NCI-H510A treated with DMSO at 0.1 percent for 48 hours (cell line): ENCODE results near the gene AHNAK.
A peak's percentile ranks its signal among the peaks of the same experiment; 100 is the strongest.
"Not testable (repeated sequence)": the region's sequence is repeated elsewhere in the genome, so short reads cannot be mapped to it uniquely, and the experiment has no call there.

ENCODE experiments used
- DNase-seq: peaks from one replicate; lab custom pipeline; 2025; lab: John Stamatoyannopoulos, UW

Gene AHNAK

GRCh38 chr11:62546244-62546928, at the start of gene AHNAK:
TSS of gene AHNAK (minus strand) at chr11:62546806. CDS start at chr11:62536098, 10,708 bp downstream.
- DNase-seq: peak; percentile 13

DNA sequence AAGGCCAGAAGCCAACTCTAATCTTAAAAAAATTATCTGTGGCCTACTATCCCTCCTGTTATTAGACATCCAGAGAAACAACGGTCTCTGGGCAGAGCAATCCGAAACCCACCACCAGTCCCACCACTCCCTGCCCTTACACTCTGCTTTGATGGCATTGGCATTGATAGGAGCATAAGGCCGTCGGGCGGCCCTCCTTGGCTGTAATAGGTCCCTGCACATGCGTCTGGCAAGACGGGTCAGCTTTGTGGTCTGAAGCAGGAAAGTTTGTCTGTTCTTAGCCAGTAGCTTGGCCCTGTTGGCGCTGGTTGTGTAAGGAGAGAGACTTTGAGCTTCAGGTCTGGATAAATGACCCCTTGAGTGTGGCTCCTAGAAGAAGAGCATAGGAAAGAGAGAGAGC, 48.5 kb upstream of the AHNAK start:
- DNase-seq: no peak

DNA sequence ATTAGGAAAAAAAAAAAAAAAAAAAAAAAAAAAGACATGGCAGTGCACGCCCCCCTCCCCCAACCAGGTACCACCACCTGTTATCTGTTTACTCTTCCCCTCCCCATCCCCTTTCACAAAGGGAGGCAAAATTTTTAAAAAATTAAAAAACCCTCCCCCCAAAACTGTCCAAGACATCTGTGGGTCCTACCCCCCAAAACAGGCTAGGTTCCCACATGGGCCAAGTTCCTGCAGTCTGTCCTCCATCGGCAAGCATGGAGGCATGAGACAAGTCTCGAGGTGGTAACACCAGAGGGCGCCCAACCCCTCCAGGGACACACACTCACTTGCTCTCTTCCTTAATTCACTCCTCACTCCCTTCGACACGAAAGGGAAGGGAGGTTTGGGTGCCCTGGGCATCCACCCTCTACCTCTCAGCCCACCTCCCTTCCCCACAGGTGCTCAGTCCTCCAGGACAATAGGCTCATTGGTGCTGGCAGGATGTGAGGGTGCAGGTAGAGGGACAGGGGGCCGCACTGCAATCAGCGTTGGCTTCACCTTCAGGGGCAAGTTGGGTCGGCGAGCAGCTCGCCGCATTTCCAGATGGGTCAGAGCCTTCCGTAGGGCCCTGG, 46.9 kb upstream of the AHNAK start:
- peak; percentile 42 for DNase-seq

GRCh38 chr11:62592989-62593421, 46.4 kb upstream of the AHNAK start:
- no peak for DNase-seq

DNA sequence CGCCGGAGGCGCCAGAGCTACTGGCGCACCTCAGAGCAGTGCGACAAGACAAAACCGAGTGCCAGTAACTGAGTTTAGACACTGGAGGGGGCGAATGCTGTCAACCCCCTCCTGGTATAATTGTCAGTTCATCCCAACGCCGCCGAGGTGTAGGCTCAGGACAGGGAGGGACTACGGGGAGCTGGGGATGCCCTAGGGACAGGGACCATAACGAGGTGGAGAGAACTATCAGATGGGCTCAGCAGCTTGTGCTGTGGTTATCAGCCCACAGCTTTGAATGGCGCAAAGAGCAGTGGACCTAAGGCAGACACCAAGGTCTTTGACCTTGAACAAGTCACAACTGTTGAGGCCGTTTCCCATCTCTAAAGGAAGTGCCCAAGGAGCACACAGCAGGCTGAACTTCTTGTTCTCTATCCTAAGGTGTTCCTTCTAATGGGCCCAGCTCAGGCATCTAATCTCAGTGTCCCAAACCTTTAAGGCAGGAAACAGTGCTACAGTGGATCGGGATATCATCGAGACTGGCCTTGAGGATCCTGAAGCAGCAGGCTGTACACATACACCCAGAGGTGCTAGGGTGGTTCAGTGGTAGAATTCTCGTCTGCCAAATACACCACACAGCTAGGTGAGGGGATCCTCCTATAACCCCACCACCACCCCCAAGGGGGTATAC, 45.7 kb upstream of the AHNAK start:
- DNase-seq: peak; percentile 34

- DNase-seq: peak; percentile 98
Observed at GRCh38 chr11:62591448-62592145, 45.0 kb upstream of the AHNAK start, which contains the start of gene TUT1. TSS of gene TUT1 (minus strand) at chr11:62591523. CDS start at chr11:62591485, 38 bp downstream.

DNA sequence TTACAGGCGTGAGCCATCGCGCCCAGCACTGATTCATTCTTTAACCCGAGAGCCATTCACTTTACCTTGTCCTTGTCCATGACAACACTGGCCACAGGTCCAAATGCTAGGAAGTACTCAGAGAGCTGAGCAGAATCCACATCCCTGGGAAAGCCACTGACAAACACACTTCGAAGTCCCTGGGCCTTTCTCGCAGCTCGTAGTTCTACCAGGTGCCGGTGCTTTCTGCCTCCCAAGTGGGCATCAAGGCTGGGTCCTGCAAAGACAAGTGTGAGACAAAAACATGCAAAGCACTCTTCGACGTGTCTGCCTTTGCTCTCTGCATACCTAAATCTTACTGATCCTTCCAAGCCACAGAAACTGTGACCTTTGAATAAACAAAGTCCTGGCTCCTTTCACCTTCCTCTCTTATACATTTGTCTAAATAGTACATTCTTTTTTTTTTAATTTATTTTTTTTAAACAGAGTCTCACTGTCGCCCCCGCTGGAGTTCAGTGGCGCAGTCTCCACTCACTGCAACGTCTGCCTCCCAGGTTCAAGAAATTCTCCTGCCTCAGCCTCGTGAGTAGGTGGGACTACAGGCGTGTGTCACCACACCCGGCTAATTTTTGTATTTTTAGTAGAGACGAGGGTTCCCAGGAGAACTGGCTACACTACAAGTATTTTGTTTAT, 42.5 kb upstream of the AHNAK start:
- DNase-seq: no peak

DNA sequence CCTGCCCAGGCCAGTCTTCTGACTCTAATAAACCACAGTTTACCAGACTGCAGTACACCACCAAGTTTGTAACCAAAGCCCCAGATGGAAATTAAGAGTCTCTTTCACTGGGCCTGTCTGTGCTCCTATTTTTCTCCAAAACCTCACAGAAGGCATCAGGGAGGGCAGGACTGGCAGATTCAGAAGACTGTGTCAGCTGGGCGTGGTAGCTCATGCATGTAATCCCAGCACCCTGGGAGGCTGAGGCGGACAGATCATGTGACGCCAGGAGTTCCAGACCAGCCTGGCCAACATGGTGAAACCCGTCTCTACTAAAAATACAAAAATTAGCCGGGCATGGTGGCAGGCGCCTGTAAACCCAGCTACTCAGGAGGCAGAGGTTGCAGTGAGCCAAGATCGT, 38.8 kb upstream of the AHNAK start:
- not testable (repeated sequence) for DNase-seq

GRCh38 chr11:62581735-62582134, 35.1 kb upstream of the AHNAK start:
- DNase-seq: not testable (repeated sequence)

DNA sequence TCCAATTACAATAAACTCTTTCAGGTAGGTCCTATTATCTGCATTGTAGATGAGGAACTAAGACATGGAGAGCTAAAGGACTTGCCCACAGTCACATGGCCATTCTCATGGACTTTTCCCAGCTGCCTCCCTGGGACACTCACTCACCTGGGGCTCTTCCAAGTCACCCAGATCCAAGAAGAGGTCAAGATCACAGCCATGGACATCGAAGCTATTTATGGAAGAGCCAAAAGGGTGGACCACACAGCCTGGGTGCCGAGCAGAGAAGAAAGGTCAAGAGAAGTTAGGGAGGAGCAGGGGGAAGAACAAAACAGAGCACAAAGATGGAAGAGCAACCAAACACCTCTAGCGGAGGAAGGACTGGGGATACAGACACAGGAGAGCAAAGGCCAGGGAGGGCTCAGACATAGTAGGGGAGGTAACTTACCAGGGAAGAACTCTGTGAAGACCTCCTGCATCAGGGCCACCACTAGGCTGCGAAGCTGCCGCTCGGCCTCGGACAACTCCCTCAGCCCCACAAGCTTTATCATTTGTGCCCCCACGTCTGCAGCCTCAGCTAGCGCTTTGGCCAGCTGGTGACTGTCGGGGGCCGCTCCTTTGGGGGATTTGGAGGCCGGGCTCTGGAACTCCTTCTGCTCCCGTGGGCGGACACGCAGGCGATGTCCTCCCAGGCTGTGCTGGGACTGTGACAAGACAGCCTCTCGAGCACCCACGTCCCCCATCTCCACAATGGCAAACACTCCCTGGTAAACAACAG, 34.5 kb upstream of the AHNAK start:
- DNase-seq: no peak

- no peak for DNase-seq
Observed at GRCh38 chr11:62579252-62579651, 32.6 kb upstream of the AHNAK start.

DNA sequence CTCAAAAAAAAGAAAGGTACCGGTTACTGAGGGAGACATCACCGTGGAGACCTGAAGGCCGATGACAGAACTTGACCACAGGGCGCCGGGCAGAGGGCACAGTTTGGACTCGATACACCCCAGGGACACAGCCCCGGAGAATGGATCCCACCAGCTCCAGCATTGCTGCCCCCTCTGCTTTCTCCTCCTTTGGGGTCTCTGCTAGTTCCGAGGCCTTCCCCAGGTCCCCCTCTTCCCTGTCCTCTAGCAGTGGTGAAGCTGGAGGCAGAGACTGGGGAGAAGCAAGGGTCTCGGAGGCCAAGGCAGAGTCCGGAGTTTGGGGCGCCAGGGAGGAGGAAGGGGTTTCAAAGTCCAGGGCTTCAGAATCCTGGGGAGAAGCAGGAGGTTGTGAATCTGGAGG, 31.9 kb upstream of the AHNAK start:
- DNase-seq: no peak

DNA sequence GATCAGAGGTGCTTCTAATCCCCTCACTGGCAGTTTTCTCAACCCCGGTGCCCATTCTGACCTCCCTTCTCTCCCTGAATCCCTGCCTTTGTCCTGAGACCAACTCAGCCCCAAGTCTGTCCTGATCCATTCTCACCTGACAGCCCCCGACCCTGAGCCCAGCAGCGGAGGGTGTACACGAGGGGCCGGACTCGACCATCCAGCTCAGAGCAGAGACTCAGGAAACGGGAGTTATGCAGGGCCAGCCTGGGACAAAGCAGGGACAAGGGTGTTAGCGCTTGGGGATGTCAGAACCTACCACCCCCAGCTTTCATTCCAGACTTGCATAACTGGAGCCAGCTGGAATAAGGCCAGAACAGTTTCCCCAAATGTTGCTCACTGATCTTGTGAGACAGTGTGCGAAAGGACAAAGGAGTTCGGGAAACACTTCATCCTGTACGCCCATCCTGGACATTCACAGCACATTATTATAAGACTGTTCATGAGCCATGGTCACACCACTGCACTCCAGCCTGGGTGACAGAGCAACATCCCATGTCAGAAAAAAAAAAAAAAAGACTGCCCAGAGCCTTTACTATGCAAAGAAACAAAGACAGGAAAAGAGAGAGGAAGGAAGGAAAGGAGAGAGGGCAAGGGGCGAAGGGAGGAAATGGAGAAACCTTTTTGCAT, 30.6 kb upstream of the AHNAK start:
- no peak for DNase-seq

- no peak for DNase-seq
Observed at GRCh38 chr11:62575837-62576236, 29.2 kb upstream of the AHNAK start.

- peak; percentile 41 for DNase-seq
Observed at GRCh38 chr11:62575156-62575555, 28.6 kb upstream of the AHNAK start.

GRCh38 chr11:62574363-62575071, 27.9 kb upstream of the AHNAK start:
- DNase-seq: no peak

DNA sequence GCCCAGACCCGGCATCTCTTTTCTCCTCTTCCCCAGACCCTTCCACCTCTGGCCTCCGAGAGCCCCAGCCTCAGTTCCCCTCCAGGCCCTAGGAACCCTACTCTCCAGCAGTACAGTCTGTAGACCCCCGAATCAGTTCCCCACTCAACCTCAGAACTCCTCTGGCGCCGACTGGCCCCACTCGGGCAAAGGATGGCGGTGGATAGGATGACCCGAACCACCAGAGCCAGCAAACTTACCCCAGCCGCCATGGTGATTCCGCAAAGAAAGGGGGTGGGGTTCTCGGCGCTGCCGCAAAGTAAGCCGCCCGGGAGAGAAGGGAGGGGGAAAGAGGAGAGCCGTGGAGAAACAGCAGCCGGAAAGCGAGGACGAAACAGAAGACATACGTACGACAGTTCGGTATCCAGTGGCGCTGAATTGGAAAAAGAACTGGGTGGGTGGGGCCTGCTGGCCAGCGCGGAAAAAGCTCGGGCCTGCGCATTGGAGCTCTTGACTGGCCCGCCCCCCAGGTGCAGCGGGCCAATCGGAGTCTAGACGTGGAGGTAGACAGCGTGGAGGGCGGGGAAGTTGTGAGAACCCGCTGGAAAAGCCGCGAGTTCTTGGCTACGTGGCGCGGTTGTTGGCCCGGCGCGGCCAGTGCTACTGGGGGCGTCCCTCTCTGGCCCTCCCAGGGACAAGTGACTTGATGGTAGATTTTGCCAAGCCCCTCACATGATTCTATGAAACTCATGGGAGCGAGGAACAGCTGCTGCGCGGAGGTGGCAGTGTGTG, 27.2 kb upstream of the AHNAK start, which contains the start of gene EEF1G:
Gene EEF1G (minus strand): TSS at position 300 of the 771 bp plus-strand sequence. CDS start 49 bp downstream, at position 251.
- peak; percentile 99 for DNase-seq

- peak; percentile 22 for DNase-seq
Observed at GRCh38 chr11:62573006-62573591, 26.5 kb upstream of the AHNAK start.

GRCh38 chr11:62572431-62572830, 25.8 kb upstream of the AHNAK start:
- DNase-seq: no peak
